ENCODE measurements around the gene RAD51AP2.

DNA sequence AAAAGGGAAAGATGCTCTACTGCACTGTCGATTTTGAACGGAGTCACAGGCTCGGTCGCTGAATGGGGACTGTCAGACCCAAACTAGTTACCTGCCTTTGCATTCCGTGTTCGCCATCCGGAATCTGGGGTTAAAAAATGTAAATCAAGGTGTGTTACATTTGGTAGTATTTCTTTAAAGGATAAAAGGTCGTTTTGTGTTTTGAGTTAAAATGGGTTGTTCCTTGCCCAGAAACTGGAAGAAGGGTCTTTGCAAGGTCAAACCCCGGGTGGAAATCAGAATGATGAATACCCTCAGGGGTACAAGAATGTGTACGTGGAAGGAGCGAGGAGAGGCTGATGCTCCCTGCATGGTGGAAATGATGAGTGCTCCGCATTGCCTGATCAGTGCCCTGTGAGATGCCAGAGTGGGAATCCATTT is 23.3 kb upstream of the RAD51AP2 start:
- no peak for TF ChIP-seq POLR2A (IDR thresholded peaks at IDR 0.05)
- TF ChIP-seq, protein P1, sequence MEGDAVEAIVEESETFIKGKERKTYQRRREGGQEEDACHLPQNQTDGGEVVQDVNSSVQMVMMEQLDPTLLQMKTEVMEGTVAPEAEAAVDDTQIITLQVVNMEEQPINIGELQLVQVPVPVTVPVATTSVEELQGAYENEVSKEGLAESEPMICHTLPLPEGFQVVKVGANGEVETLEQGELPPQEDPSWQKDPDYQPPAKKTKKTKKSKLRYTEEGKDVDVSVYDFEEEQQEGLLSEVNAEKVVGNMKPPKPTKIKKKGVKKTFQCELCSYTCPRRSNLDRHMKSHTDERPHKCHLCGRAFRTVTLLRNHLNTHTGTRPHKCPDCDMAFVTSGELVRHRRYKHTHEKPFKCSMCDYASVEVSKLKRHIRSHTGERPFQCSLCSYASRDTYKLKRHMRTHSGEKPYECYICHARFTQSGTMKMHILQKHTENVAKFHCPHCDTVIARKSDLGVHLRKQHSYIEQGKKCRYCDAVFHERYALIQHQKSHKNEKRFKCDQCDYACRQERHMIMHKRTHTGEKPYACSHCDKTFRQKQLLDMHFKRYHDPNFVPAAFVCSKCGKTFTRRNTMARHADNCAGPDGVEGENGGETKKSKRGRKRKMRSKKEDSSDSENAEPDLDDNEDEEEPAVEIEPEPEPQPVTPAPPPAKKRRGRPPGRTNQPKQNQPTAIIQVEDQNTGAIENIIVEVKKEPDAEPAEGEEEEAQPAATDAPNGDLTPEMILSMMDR (IDR thresholded peaks at IDR 0.05), result no peak
- TF ChIP-seq EP300 (IDR thresholded peaks at IDR 0.05), result no peak

All from gastroesophageal sphincter (tissue), 3 donors.